A549 (cell line): ENCODE results near the gene ZNF407. TPM values are rescaled to one million over a fixed set of nuclear protein-coding genes. Genes with fewer than 3 reads are reported as not detected.

ENCODE experiments used
- ATAC-seq, 2 experiments: fragments of 200-7000 bp in 1 of 2; fragments of >200 bp in 1 of 2; cut with Nextera tagmentation in 1 of 2; cut with Tn5 transposase in 1 of 2; 3 replicates each; pipeline versions ENCODE4 v1.8.0 to v1.9.1; 2018 to 2020; ENCODE audit warnings: mild to moderate bottlenecking in 1 of 2, moderate library complexity in 1 of 2
- CTCF ChIA-PET: fragments of 300-600 bp; sonication (Branson Sonifier 250); formaldehyde crosslinking; extraction: SDS; loops from one replicate; lab custom pipeline; 2021; ENCODE audit warnings: antibody characterized with exemption, inconsistent platforms; lab: Yijun Ruan, JAX
- POLR2A ChIA-PET: fragments of 350-600 bp; formaldehyde crosslinking; extraction: SDS; loops from one replicate; lab custom pipeline; 2021; ENCODE audit warnings: antibody characterized with exemption, inconsistent platforms; lab: Yijun Ruan, JAX
- DNase-seq, 2 experiments: peaks; one replicate each; pipeline versions ENCODE4 v3.0.0 to v3.0.0-alpha.2; 2011 to 2016; ENCODE audit warnings: low read depth in 1 of 2, low spot score in 1 of 2
- FAIRE-seq: peaks from 2 replicates; lab custom pipeline; 2011; peaks lifted over from hg19 to GRCh38; lab: Jason Lieb, UNC
- H3K27ac ChIP-seq, 2 experiments: fragments of >200 bp; sonication (Bioruptor Twin); formaldehyde crosslinking; 3 replicates each; pipeline ENCODE4 v1.5.1; 2016 to 2017
- H3K4me1 ChIP-seq: fragments of >200 bp; sonication (Bioruptor Twin); formaldehyde crosslinking; 3 replicates; pipeline ENCODE4 v1.6.1; 2016
- H3K4me2 ChIP-seq: fragments of >200 bp; sonication (Bioruptor Twin); formaldehyde crosslinking; 3 replicates; pipeline ENCODE4 v1.6.1; 2016
- H3K4me3 ChIP-seq: fragments of >200 bp; sonication (Bioruptor Twin); formaldehyde crosslinking; 3 replicates; pipeline ENCODE4 v1.5.1; 2016
- H3K9me3 ChIP-seq: fragments of >200 bp; sonication (Bioruptor Twin); formaldehyde crosslinking; 3 replicates; pipeline ENCODE4 v1.6.1; 2016
- BHLHE40 ChIP-seq: IDR thresholded peaks from 2 replicates; pipeline ENCODE4 v1.6.1; 2012; ENCODE audit warnings: low read depth, low read length, inconsistent platforms
- CBX2 ChIP-seq: fragments of 200-600 bp; sonication (generic); IDR thresholded peaks from 2 replicates; pipeline ENCODE4 v1.6.1; 2016; ENCODE audit warnings: low read depth, mild to moderate bottlenecking, borderline replicate concordance
- CBX8 ChIP-seq: fragments of 200-600 bp; sonication (generic); IDR thresholded peaks from 2 replicates; pipeline ENCODE4 v1.6.1; 2016
- CEBPB ChIP-seq, 2 experiments: fragments of >200 bp in 1 of 2; sonication (Bioruptor Twin) in 1 of 2; formaldehyde crosslinking in 1 of 2; IDR thresholded peaks; 2 replicates each; pipeline ENCODE4 v1.6.1; 2012 to 2016
- CHD4 ChIP-seq: fragments of 200-600 bp; sonication (generic); IDR thresholded peaks from 2 replicates; pipeline ENCODE4 v1.6.1; 2016; ENCODE audit warnings: antibody characterized with exemption, mild to moderate bottlenecking, borderline replicate concordance
- EHMT2 ChIP-seq: fragments of 200-600 bp; sonication (generic); IDR thresholded peaks from 2 replicates; pipeline ENCODE4 v1.6.1; 2016; ENCODE audit warnings: antibody characterized with exemption, low read depth, mild to moderate bottlenecking, moderate library complexity
- GATA3 ChIP-seq: IDR thresholded peaks from 2 replicates; pipeline ENCODE4 v1.6.1; 2012; ENCODE audit warnings: borderline replicate concordance
- HDAC2 ChIP-seq: fragments of 200-600 bp; sonication (generic); IDR thresholded peaks from 2 replicates; pipeline ENCODE4 v1.6.1; 2016
- HEYL ChIP-seq: fragments of 250-450 bp; sonication (Bioruptor Pico); IDR thresholded peaks from 2 replicates; pipeline ENCODE4 v1.8.0; 2021; ENCODE audit warnings: mild to moderate bottlenecking, moderate library complexity
- HMGXB4 ChIP-seq: fragments of 250-450 bp; sonication (Bioruptor Pico); IDR thresholded peaks from 2 replicates; pipeline ENCODE4 v1.5.0; 2021; ENCODE audit warnings: mild to moderate bottlenecking, moderate library complexity, borderline replicate concordance
- HOXA7 ChIP-seq: fragments of 250-450 bp; sonication (Bioruptor Pico); IDR thresholded peaks from 2 replicates; pipeline ENCODE4 v1.5.0; 2020; ENCODE audit warnings: mild to moderate bottlenecking, moderate library complexity
- HOXB13 ChIP-seq: fragments of 250-450 bp; sonication (Bioruptor Pico); IDR thresholded peaks from 2 replicates; pipeline ENCODE4 v1.5.0; 2020; ENCODE audit warnings: low read depth, mild to moderate bottlenecking, moderate library complexity
- JUNB ChIP-seq: fragments of >200 bp; sonication (Bioruptor Twin); formaldehyde crosslinking; IDR thresholded peaks from 2 replicates; pipeline ENCODE4 v1.6.1; 2016
- KDM1A ChIP-seq: fragments of 200-600 bp; sonication (generic); IDR thresholded peaks from 2 replicates; pipeline ENCODE4 v1.6.1; 2016; ENCODE audit warnings: low read depth, mild to moderate bottlenecking
- MAZ ChIP-seq: fragments of 150-350 bp; IDR thresholded peaks from 2 replicates; pipeline ENCODE4 v1.6.1; 2014; ENCODE audit warnings: antibody characterized with exemption, low read depth, low read length, borderline replicate concordance
- MYC ChIP-seq: IDR thresholded peaks from 2 replicates; pipeline ENCODE4 v1.6.1; 2012; ENCODE audit warnings: mild to moderate bottlenecking, inconsistent platforms, low read length, improper control_type of control experiment, borderline replicate concordance
- NPAS2 ChIP-seq: fragments of 250-450 bp; sonication (Bioruptor Pico); IDR thresholded peaks from 2 replicates; pipeline ENCODE4 v1.8.0; 2022; ENCODE audit warnings: mild to moderate bottlenecking, moderate library complexity, borderline replicate concordance
- NR3C1 ChIP-seq: fragments of >200 bp; sonication (Bioruptor Twin); formaldehyde crosslinking; IDR thresholded peaks from 3 replicates; pipeline ENCODE4 v1.6.1; 2017
- RAD21 ChIP-seq, 2 experiments: fragments of >200 bp in 1 of 2; sonication (Bioruptor Twin) in 1 of 2; formaldehyde crosslinking in 1 of 2; IDR thresholded peaks in 1 of 2; conservative IDR thresholded peaks in 1 of 2; 2 replicates in 1 of 2; 3 replicates in 1 of 2; pipeline ENCODE4 v1.6.1; 2012 to 2018; ENCODE audit warnings: inconsistent platforms in 1 of 2
- RNF2 ChIP-seq: fragments of 200-600 bp; sonication (generic); IDR thresholded peaks from 2 replicates; pipeline ENCODE4 v1.6.1; 2016; ENCODE audit warnings: low read depth, mild to moderate bottlenecking, antibody characterized with exemption, moderate library complexity, borderline replicate concordance
- TP53 ChIP-seq: fragments of 250-450 bp; sonication (Bioruptor Pico); IDR thresholded peaks from 2 replicates; pipeline ENCODE4 v1.5.0; 2021; ENCODE audit warnings: mild to moderate bottlenecking, moderate library complexity
- USF2 ChIP-seq: fragments of 450-650 bp; IDR thresholded peaks from 2 replicates; pipeline ENCODE4 v1.6.1; 2014; ENCODE audit warnings: antibody characterized with exemption
- ZC3H11A ChIP-seq: fragments of 450-650 bp; IDR thresholded peaks from 2 replicates; pipeline ENCODE4 v1.6.1; 2014; ENCODE audit warnings: antibody characterized with exemption, mild to moderate bottlenecking
- ZNF302 ChIP-seq: fragments of 250-450 bp; sonication (Bioruptor Pico); IDR thresholded peaks from 2 replicates; pipeline ENCODE4 v1.9.0; 2021; ENCODE audit warnings: inconsistent platforms, mild to moderate bottlenecking, moderate library complexity
- WGBS: methylation state at CpG from one replicate; pipeline ENCODE4 v1.1.6; 2017; ENCODE audit errors: missing lambda C conversion rate; 5-methylcytosine and 5-hydroxymethylcytosine counted together
- polyA plus RNA-seq, 4 experiments: library from polyadenylated mRNA; depleted of rRNA in 3 of 4; stranded (reverse); fragments of >200 nt; fragmentation: RNase III in 1 of 4; extraction: RNeasy Plus Mini Kit Qiagen cat#74134 plus additional on column Dnase treatment in 1 of 4; gene quantifications; 2 replicates in 3 of 4; 3 replicates in 1 of 4; pipeline ENCODE4 v1.2.3, GENCODE V29; 2011 to 2017

Gene ZNF407
- polyA plus RNA-seq, 2 of the 4 experiments (the other 2 are of a cell fraction) = 2.5 to 3.0 TPM

- no peak for TF ChIP-seq HMGXB4 (CRISPR knock-in tag)
- TF ChIP-seq CBX8 = no peak
- TF ChIP-seq TP53 (CRISPR knock-in tag) = no peak
- no peak for TF ChIP-seq ZC3H11A
- no peak for TF ChIP-seq CEBPB (IDR thresholded peaks at IDR 0.05)
Observed at GRCh38 chr18:74905247-74905646, 307.6 kb downstream of the ZNF407 start (continued).

- no peaks in the 10 kb centered on the region for H3K4me1 ChIP-seq
- WGBS = 66% methylated on average over 2 of the region's 2 CpGs
- TF ChIP-seq HOXA7 (CRISPR knock-in tag) (no peak), USF2 (no peak), RAD21 (conservative IDR thresholded peaks at IDR 0.05 in 1 of 2, IDR thresholded peaks at IDR 0.05 in 1 of 2) (no peak), CBX8 (no peak), KDM1A (no peak), CBX2 (no peak)
- TF ChIP-seq, all 56 proteins: peak for 0
- ATAC-seq = no peak
- Histone ChIP-seq H3K4me2 (no peak overlapping the region), H3K9me3 (no peaks in the 10 kb centered on the region), H3K27ac (no peak overlapping the region), H3K4me3 (no peak overlapping the region)
- POLR2A ChIA-PET = no interaction called here
- no peak for FAIRE-seq
- no peak for DNase-seq
- CTCF ChIA-PET = no interaction called here
Observed at GRCh38 chr18:74906184-74906583, 308.5 kb downstream of the ZNF407 start.

- ATAC-seq (no peak), FAIRE-seq (no peak), DNase-seq (no peak)
- Histone ChIP-seq H3K27ac (no peak overlapping the region), H3K4me2 (no peak overlapping the region), H3K4me1 (no peaks in the 10 kb centered on the region), H3K4me3 (no peak overlapping the region), H3K9me3 (no peaks in the 10 kb centered on the region)
- POLR2A ChIA-PET = no interaction called here
- CTCF ChIA-PET = interaction anchor here (1.1 kb wide), 1 partner anchor 10 kb away, joined by 3 read pairs; no protein-coding TSS in a partner anchor
- no peak for TF ChIP-seq CBX8
- no peak for TF ChIP-seq BHLHE40
- TF ChIP-seq RNF2 = no peak
- TF ChIP-seq USF2 = no peak
- TF ChIP-seq JUNB = no peak
- TF ChIP-seq HDAC2 = no peak
- no peak for TF ChIP-seq NPAS2 (CRISPR knock-in tag)
- no peak for TF ChIP-seq MAZ
- TF ChIP-seq HOXB13 = no peak
- TF ChIP-seq GATA3 = no peak
- TF ChIP-seq EHMT2 = no peak
- TF ChIP-seq CHD4 = no peak
- TF ChIP-seq MYC = no peak
- no peak for TF ChIP-seq HEYL (CRISPR knock-in tag)
- TF ChIP-seq NR3C1 = no peak
- TF ChIP-seq ZNF302 (CRISPR knock-in tag) = no peak
- WGBS = 96% methylated on average over 16 of the region's 17 CpGs
Observed at GRCh38 chr18:74914052-74914591, 316.5 kb downstream of the ZNF407 start.
